Osteoblast (primary cell): ENCODE measurements around the gene SMIM8. TPM values are rescaled to one million over a fixed set of nuclear protein-coding genes. Genes with fewer than 3 reads are reported as not detected.

ENCODE experiments used
- DNase-seq: peaks from one replicate; pipeline ENCODE4 v3.0.0; 2011; ENCODE audit warnings: low spot score, mixed read lengths; ENCODE audit not compliant: insufficient read length; ENCODE audit errors: missing footprints
- H2AFZ ChIP-seq: 2 replicates; pipeline ENCODE4 v1.6.0; 2011; ENCODE audit warnings: mild to moderate bottlenecking, low read length
- H3K27ac ChIP-seq: 2 replicates; pipeline ENCODE4 v1.5.1; 2011; ENCODE audit warnings: mild to moderate bottlenecking, low read depth, low read length, moderate library complexity
- H3K27me3 ChIP-seq: 2 replicates; pipeline ENCODE4 v1.6.0; 2012; ENCODE audit warnings: mild to moderate bottlenecking, control low read depth, inconsistent platforms, low read length, moderate library complexity; ENCODE audit not compliant: insufficient read depth
- H3K36me3 ChIP-seq: 2 replicates; pipeline ENCODE4 v1.5.1; 2011; ENCODE audit warnings: mild to moderate bottlenecking, low read length, control low read depth, moderate library complexity; ENCODE audit not compliant: insufficient read depth
- H3K4me1 ChIP-seq: 2 replicates; pipeline ENCODE4 v1.5.1; 2011; ENCODE audit warnings: mild to moderate bottlenecking, low read length, control low read depth, moderate library complexity; ENCODE audit not compliant: insufficient read depth
- H3K4me2 ChIP-seq: 2 replicates; pipeline ENCODE4 v1.6.0; 2011; ENCODE audit warnings: mild to moderate bottlenecking, low read length; ENCODE audit not compliant: insufficient read depth
- H3K4me3 ChIP-seq: fragments of 200-600 bp; sonication (generic); 3 replicates; pipeline ENCODE4 v1.5.1; 2012; ENCODE audit warnings: mild to moderate bottlenecking, low read length, inconsistent platforms; ENCODE audit not compliant: insufficient read depth
- H3K79me2 ChIP-seq: 2 replicates; pipeline ENCODE4 v1.6.0; 2012; ENCODE audit warnings: mild to moderate bottlenecking, low read length, control low read depth, inconsistent platforms; ENCODE audit not compliant: insufficient read depth
- H3K9me3 ChIP-seq: 2 replicates; pipeline ENCODE4 v1.5.1; 2011; ENCODE audit warnings: low read depth, low read length, control low read depth
- H4K20me1 ChIP-seq: 2 replicates; pipeline ENCODE4 v1.6.0; 2012; ENCODE audit warnings: mild to moderate bottlenecking, low read length, control low read depth; ENCODE audit not compliant: insufficient read depth
- CTCF ChIP-seq: IDR thresholded peaks from 2 replicates; pipeline ENCODE4 v1.5.1; 2011; ENCODE audit warnings: mild to moderate bottlenecking, low read depth, low read length, moderate library complexity; ENCODE audit errors: extremely low read depth
- total RNA-seq: library from RNA; depleted of rRNA; stranded (reverse); fragments of >200 nt; gene quantifications from 2 replicates; pipeline ENCODE4 v1.2.3, GENCODE V29; 2012

Gene SMIM8
- total RNA-seq, 1 donor, result 6.2 TPM

DNA sequence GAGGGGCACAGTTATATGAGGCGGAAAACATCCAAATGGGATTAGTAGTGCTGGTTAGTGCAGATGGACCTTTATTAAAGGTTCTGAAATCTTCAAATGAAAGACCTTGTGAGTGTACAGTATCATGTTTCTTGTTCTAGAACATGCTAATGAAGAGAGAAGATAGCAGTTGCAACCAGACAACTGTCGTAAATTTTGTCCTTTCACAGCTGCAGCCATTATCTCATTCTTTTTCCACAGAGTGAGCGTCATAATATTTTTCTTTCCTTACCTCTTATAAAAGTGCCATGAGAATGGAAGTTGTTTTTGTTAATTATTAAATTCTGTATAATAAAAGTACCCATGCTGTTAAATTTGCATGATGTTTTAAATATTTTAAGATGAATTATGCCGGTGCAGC is 17.8 kb downstream of the SMIM8 start:
- Histone ChIP-seq H3K9me3 (no peaks in the 10 kb centered on the region), H3K79me2 (no peaks in the 10 kb centered on the region), H3K4me3 (no peak overlapping the region), H3K27ac (no peak overlapping the region), H4K20me1 (peaks cover 4% of the 10 kb centered on the region), H3K4me2 (no peak overlapping the region), H2AFZ (no peak overlapping the region), H3K27me3 (no peaks in the 10 kb centered on the region), H3K36me3 (no peaks in the 10 kb centered on the region), H3K4me1 (no peaks in the 10 kb centered on the region)
- no peak for TF ChIP-seq CTCF
- DNase-seq, result no peak

DNA sequence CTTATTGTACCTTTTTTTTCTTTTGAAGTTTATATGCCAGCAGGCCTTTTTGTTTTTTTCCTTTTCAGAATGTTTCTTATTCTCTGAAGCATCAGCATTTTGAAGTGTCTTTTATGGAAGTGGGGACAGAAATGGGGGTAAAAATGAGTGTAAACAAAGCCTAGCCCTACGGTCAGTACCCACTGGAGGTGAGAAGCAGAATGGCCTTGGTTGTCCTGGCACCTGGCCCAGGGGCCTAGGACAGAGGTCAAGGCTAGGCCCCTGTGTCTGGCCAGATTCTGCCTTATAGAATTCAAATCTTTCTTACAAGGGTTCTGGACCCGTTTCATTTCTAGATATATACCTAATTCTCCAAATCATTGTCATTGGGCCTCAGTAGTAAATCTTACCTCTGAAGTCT is 18.8 kb downstream of the SMIM8 start:
- no peak for DNase-seq
- Histone ChIP-seq H3K27me3 (no peaks in the 10 kb centered on the region), H3K27ac (no peak overlapping the region), H2AFZ (no peak overlapping the region), H3K4me2 (no peak overlapping the region), H3K36me3 (no peaks in the 10 kb centered on the region), H3K4me1 (no peaks in the 10 kb centered on the region), H3K79me2 (no peaks in the 10 kb centered on the region), H3K4me3 (no peak overlapping the region), H4K20me1 (peaks cover 2% of the 10 kb centered on the region), H3K9me3 (no peaks in the 10 kb centered on the region)
- no peak for TF ChIP-seq CTCF

GRCh38 chr6:87341899-87342298 is 19.5 kb downstream of the SMIM8 start:
- Histone ChIP-seq H2AFZ (no peak overlapping the region), H4K20me1 (no peaks in the 10 kb centered on the region), H3K36me3 (no peaks in the 10 kb centered on the region), H3K27ac (no peak overlapping the region), H3K4me2 (no peak overlapping the region), H3K4me3 (no peak overlapping the region), H3K9me3 (no peaks in the 10 kb centered on the region), H3K79me2 (no peaks in the 10 kb centered on the region), H3K27me3 (no peaks in the 10 kb centered on the region), H3K4me1 (no peaks in the 10 kb centered on the region)
- TF ChIP-seq CTCF, result no peak
- no peak for DNase-seq

DNA sequence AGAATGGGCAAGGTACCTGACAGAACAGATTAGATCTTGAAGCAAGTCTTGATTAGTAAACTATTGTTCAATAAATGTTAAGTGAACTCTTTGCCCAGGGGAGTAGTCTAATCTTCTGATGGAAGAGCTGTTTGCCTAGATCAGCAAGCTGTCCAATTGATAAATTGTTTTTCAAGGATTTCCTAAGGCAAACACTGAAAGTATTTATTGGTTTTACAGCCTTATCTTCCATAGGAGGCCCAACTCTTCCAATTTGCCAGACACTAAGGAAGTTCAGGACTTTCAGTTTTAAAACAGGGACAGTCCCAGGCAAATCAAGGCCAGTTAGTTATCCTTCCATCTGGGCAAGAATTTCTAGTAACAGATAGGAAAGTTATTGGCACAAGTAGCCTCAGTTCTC is 20.4 kb downstream of the SMIM8 start:
- DNase-seq, result no peak
- Histone ChIP-seq H3K79me2 (no peaks in the 10 kb centered on the region), H3K9me3 (no peaks in the 10 kb centered on the region), H3K27ac (no peak overlapping the region), H3K4me2 (no peak overlapping the region), H3K27me3 (no peaks in the 10 kb centered on the region), H3K4me1 (no peaks in the 10 kb centered on the region), H3K36me3 (no peaks in the 10 kb centered on the region), H3K4me3 (no peak overlapping the region), H2AFZ (no peak overlapping the region), H4K20me1 (no peaks in the 10 kb centered on the region)
- TF ChIP-seq CTCF, result no peak
